Measurements from ENCODE around the gene CHD5. TPM values are rescaled to one million over a fixed set of nuclear protein-coding genes. Genes with fewer than 3 reads are reported as not detected.

The CHD5 gene
- polyA plus RNA-seq, 1 donor from 2014 or later = 22.0 TPM

- Histone ChIP-seq H3F3A (ENCODE audit: insufficient read depth, low read length, poor library complexity, severe bottlenecking) (no peaks in the 10 kb centered on the region), H3K4me3 (ENCODE audit: low read length) (no peak overlapping the region), H3K79me2 (replicated peaks; ENCODE audit: insufficient read depth, low read length) (no peaks in the 10 kb centered on the region), H3K36me3 (ENCODE audit: insufficient read depth, low read length) (no peaks in the 10 kb centered on the region), H3K9me2 (ENCODE audit: insufficient read depth, low read length) (no peaks in the 10 kb centered on the region), H3K9ac (ENCODE audit: low read length) (no peak overlapping the region), H2AFZ (ENCODE audit: low read depth, low read length) (no peak overlapping the region), H3K9me3 (ENCODE audit: low read length) (no peaks in the 10 kb centered on the region), H3K27ac (ENCODE audit: low read length) (no peak overlapping the region), H4K20me1 (ENCODE audit: insufficient read depth) (no peaks in the 10 kb centered on the region), H3K4me2 (ENCODE audit: low read length) (no peak overlapping the region), H3K27me3 (ENCODE audit: insufficient read depth, low read depth, low read length) (no peaks in the 10 kb centered on the region)
- no peak for TF ChIP-seq EP300 (conservative IDR thresholded peaks at IDR 0.05; ENCODE audit: poor library complexity, severe bottlenecking)
Measured at GRCh38 chr1:6126028-6126427, 54.1 kb downstream of the CHD5 start.

- Histone ChIP-seq H3K9me3 (ENCODE audit: low read length) (no peaks in the 10 kb centered on the region), H3K4me3 (ENCODE audit: low read length) (no peak overlapping the region), H3K79me2 (replicated peaks; ENCODE audit: insufficient read depth, low read length) (no peaks in the 10 kb centered on the region), H4K20me1 (ENCODE audit: insufficient read depth) (no peaks in the 10 kb centered on the region), H2AFZ (ENCODE audit: low read depth, low read length) (no peak overlapping the region), H3K36me3 (ENCODE audit: insufficient read depth, low read length) (no peaks in the 10 kb centered on the region), H3K27me3 (ENCODE audit: insufficient read depth, low read depth, low read length) (no peaks in the 10 kb centered on the region), H3F3A (ENCODE audit: insufficient read depth, low read length, poor library complexity, severe bottlenecking) (no peaks in the 10 kb centered on the region), H3K9me2 (ENCODE audit: insufficient read depth, low read length) (no peaks in the 10 kb centered on the region), H3K27ac (ENCODE audit: low read length) (no peak overlapping the region), H3K4me2 (ENCODE audit: low read length) (no peak overlapping the region), H3K9ac (ENCODE audit: low read length) (no peak overlapping the region)
- TF ChIP-seq REST (IDR thresholded peaks at IDR 0.05; ENCODE audit: borderline replicate concordance) (no peak), POLR2AphosphoS5 (IDR thresholded peaks at IDR 0.05) (no peak), CTCF (IDR thresholded peaks at IDR 0.05; ENCODE audit: poor library complexity, severe bottlenecking) (no peak), SMC3 (conservative IDR thresholded peaks at IDR 0.05; ENCODE audit: poor library complexity) (no peak), MXI1 (conservative IDR thresholded peaks at IDR 0.05; ENCODE audit: poor library complexity, severe bottlenecking) (no peak), TAF1 (IDR thresholded peaks at IDR 0.05; ENCODE audit: low read depth) (no peak), RAD21 (conservative IDR thresholded peaks at IDR 0.05) (no peak), EP300 (conservative IDR thresholded peaks at IDR 0.05; ENCODE audit: poor library complexity, severe bottlenecking) (no peak), EZH2 (IDR thresholded peaks at IDR 0.05; ENCODE audit: borderline replicate concordance, insufficient read depth, low read length, poor library complexity, severe bottlenecking) (no peak)
Measured at GRCh38 chr1:6125366-6125765, 54.8 kb downstream of the CHD5 start.

All from neural cell (in vitro differentiated cells).